Hematopoietic multipotent progenitor cell treated with erythropoietin and hydrocortisone succinate and interleukin-3 and kit ligand, for 8 days (in vitro differentiated cells): ENCODE data around the gene F10.

Experiments
- DNase-seq: peaks from one replicate; pipeline ENCODE4 v3.0.0-alpha.2; 2015

Gene F10

GRCh38 chr13:113176280-113176679 lies 53.7 kb downstream of the F10 start:
- peak; percentile 89 for DNase-seq

GRCh38 chr13:113176822-113177221 lies 54.2 kb downstream of the F10 start:
- no peak for DNase-seq

- DNase-seq, result no peak
Observed at GRCh38 chr13:113178070-113178895, 55.7 kb downstream of the F10 start.

DNA sequence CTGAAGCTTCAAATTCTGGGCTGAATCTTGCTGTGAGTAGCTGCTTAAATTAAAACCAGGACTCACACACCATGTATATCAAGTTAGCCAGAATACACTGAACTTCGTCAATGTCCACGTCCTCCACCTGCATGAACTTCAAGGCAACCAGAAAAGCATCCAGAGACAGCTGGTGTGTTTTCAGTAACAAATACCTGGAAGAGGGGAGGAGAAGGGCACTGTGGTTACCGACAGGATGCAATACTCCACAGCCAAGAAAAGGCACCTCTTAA lies 56.2 kb downstream of the F10 start:
- no peak for DNase-seq

DNA sequence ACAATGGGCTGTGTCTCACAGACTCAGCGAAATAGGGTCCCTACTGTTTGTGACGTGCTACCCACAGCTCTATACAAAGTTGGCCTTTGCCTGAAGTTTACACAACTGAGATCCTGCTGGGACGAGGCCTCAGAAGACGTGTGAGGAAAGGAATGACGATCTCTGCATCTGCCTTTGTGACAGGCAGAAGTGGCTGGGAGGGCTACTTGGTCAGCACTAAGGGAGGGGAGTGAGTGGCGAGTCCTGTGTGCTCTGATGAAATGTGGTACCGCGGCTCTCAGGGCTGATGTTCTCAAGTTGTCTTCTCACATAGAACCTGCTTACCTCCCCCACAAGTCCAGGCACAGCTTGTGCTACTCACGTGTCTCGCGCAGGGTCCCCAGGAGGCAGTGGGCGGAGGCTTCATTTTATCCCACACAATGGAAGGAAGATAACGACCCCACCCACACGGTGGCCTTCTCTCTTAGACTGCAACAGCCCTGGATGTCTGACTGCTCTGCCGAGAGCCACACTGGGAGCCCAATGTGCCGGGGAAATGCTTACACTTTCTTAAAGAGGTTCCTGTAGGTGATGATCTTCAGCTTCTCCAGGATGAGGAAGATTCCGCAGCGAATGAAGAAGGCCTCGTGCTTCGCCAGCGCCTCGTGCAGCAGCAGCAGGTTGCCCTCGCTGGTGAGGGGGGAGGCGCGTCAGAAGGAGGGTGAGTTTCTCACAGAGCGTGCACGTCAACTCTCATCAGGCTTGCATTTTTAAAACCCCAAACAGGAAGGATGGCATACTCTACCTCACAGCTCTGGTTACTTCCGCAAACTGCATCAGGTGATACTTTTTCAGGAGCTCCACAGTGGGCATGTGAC lies 57.0 kb downstream of the F10 start:
- DNase-seq, result peak; percentile 82

DNA sequence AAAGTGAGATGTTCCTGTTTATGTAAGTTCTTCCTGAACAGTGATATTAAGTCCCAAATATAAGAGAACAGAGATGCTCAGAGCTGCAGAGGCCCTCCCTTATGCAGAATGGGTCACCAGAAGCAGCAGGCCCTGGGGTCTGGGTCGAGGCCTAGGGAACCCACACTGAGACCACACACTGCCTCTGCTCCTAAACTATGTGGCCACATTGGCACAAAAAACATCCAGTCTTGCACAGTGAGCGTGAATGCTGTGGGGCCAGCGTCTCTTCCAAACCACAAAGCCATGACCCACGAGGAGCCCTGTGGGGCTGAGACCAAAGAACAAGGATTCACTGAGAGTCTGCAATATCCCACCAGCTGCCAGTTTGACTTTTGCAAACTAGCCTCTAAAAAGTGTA lies 59.4 kb downstream of the F10 start:
- no peak for DNase-seq

DNA sequence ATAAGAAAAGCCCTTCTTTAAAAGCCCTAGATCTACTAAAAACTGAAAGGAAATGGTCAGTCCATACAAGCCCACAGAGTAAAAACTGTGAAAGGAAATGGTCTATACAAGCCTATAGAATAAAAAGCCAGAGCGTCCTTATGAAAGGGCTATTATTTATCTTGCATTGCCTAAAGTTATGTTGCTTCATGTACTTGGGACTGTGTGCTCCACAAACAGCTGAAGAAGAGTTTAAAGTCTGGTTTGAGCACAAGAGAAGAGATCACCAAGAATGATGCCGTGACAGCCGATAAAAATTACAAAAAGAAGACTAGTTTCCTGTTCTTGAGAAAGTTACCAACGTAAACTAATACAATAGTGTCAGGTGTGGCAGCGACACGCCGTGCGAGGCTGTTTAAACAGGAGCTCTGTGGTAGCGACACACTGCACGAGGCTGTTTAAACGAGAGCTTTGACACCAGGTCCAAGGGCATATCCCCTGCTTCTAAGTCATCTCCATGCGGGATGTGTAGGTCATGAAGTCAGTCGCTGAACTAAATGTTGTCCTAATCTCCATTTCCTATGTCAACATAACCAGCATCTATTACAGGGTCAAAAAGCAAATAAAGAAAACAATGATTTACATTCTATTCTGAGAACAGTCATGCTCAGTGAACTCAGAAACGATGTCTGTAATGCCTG lies 61.0 kb downstream of the F10 start:
- DNase-seq, result no peak

DNA sequence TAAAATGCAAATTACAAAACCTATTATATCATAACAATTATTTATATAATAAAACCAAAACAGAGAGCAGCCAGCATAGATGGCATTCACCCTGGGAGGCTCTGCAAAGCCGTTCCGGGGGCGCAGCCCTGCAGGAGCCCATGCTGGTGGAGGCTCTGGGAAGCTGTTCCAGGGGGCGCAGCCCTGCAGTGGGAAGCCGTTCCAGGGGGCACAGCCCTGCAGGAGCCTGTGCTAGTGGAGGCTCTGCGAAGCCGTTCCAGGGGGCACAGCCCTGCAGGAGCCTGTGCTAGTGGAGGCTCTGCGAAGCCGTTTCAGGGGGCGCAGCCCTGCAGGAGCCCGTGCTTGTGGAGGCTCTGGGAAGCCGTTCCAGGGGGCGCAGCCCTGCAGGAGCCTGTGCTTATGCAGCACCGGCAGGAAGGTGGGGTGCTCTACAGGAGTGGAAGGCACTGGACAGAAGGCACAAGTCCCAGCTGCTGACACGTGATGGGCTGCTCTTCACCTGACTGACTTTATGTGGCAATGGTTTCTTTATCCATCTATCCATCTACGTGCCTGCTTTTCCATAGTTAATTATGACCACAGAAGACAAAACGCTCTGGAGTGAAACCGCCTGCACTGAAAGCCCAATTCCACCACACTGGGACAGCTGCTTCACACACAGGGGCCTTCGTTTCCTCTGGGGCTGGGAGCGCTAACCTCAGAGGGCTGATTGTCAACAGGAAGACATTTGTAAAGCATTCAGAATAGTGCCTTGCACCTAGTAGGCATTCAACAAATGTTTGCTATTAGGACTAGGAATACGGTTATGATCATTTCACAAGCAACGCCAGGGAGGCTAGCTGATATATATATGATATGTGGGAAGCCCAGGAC lies 62.2 kb downstream of the F10 start:
- no peak for DNase-seq

- no peak for DNase-seq
Observed at GRCh38 chr13:113186061-113186900, 63.7 kb downstream of the F10 start.

GRCh38 chr13:113187263-113187669 lies 64.7 kb downstream of the F10 start:
- peak; percentile 87 for DNase-seq

- no peak for DNase-seq
Observed at GRCh38 chr13:113187883-113188665, 65.5 kb downstream of the F10 start.

- no peak for DNase-seq
Observed at GRCh38 chr13:113190181-113190580, 67.6 kb downstream of the F10 start.

DNA sequence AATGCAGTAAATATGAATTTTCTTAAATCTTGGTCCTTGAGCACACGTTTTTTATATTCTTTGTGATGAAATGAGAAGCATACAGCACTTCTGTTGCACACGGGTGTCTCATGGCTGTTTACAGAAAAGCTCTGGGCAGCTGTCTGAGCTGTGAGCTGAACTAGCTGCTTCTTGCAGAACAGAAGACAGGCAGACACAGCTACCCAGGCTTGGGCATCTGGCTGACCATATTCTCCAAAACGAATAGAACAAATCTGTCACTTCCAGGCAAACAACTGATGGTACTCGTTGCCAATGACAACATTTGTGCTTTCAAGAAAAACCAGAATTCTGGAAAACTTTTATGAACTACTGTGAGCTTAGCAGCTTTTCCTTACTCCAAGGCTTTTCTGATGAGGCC lies 69.7 kb downstream of the F10 start:
- DNase-seq, result no peak

- DNase-seq, result no peak
Observed at GRCh38 chr13:113192902-113193301, 70.3 kb downstream of the F10 start.

GRCh38 chr13:113195360-113195759 lies 72.8 kb downstream of the F10 start:
- no peak for DNase-seq

- no peak for DNase-seq
Observed at GRCh38 chr13:113196970-113197737, 74.6 kb downstream of the F10 start.
